Heart left ventricle (tissue), 16 donors: ENCODE measurements around the gene CCNA2. TPM values are rescaled to one million over a fixed set of nuclear protein-coding genes. Genes with fewer than 3 reads are reported as not detected.

ENCODE experiments used
- ATAC-seq, 4 donors: fragments of 200-7000 bp; cut with Tn5 transposase; one replicate each; pipeline ENCODE4 v1.9.1; 2020 to 2022; ENCODE audit warnings: moderate library complexity in 4 of 4, mild to moderate bottlenecking in 3 of 4, moderate number of reproducible peaks in 1 of 4
- DNase-seq, 5 donors: peaks; one replicate each; pipeline ENCODE4 v3.0.0-alpha.2; 2020
- H3K27ac ChIP-seq, 12 donors: fragments of 200-600 bp; sonication (generic) in 4 of 12; one replicate each; pipeline versions ENCODE4 v1.5.0 to v1.8.0; 2016 to 2022; ENCODE audit warnings: mild to moderate bottlenecking in 2 of 12
- H3K27me3 ChIP-seq, 9 donors: fragments of 200-600 bp; sonication (generic) in 2 of 9; one replicate each; pipeline versions ENCODE4 v1.5.1 to v1.8.0; 2016 to 2022; ENCODE audit warnings: mild to moderate bottlenecking in 3 of 9
- H3K36me3 ChIP-seq, 9 donors: fragments of 200-600 bp; sonication (generic) in 2 of 9; one replicate each; pipeline versions ENCODE4 v1.5.0 to v1.8.0; 2018 to 2022; ENCODE audit warnings: mild to moderate bottlenecking in 2 of 9
- H3K4me1 ChIP-seq, 12 donors: fragments of 200-600 bp; sonication (generic) in 4 of 12; one replicate each; pipeline versions ENCODE4 v1.5.0 to v1.8.0; 2016 to 2022; ENCODE audit warnings: mild to moderate bottlenecking in 3 of 12
- H3K4me3 ChIP-seq, 12 donors: fragments of 200-600 bp; sonication (generic) in 4 of 12; one replicate each; pipeline versions ENCODE4 v1.5.0 to v1.8.0; 2017 to 2022; ENCODE audit warnings: mild to moderate bottlenecking in 9 of 12, moderate library complexity in 4 of 12
- H3K9me3 ChIP-seq, 12 donors: fragments of 200-600 bp; sonication (generic) in 4 of 12; one replicate each; pipeline versions ENCODE4 v1.5.0 to v1.8.0; 2016 to 2022; ENCODE audit warnings: mild to moderate bottlenecking in 1 of 12
- CTCF ChIP-seq, 12 donors: fragments of 200-600 bp; sonication (generic) in 4 of 12; IDR thresholded peaks; one replicate each; pipeline versions ENCODE4 v1.5.0 to v1.8.0; 2018 to 2022; ENCODE audit warnings: antibody characterized with exemption in 12 of 12, mild to moderate bottlenecking in 5 of 12
- POLR2A ChIP-seq, 2 donors: fragments of 450-650 bp; IDR thresholded peaks; one replicate each; pipeline ENCODE4 v1.6.1; 2017; ENCODE audit warnings: antibody characterized with exemption in 2 of 2, mild to moderate bottlenecking in 2 of 2, moderate library complexity in 2 of 2
- WGBS, 4 donors: extraction: QIAGEN DNeasy Blood & Tissue Kit in 2 of 4; methylation state at CpG; one replicate each; pipeline versions ENCODE4 v1.1.5 to v1.1.7; 2013 to 2018; 5-methylcytosine and 5-hydroxymethylcytosine counted together
- intact Hi-C, 10 donors: fragments of 100-400 bp; cut with DNase I; formaldehyde crosslinking; loops; one replicate each; pipeline versions ENCODE4 v1.11.1 to v1.14.2; 2022
- polyA plus RNA-seq, 2 donors: library from polyadenylated mRNA; stranded (reverse); fragments of 200-250 nt; gene quantifications; one replicate each; pipeline ENCODE4 v1.2.3, GENCODE V29; 2013
- total RNA-seq, 9 donors: library from RNA; depleted of rRNA in 2 of 9; stranded (reverse); fragments of >200 nt in 2 of 9; fragmentation: NEBNext Ultra II Directional in 3 of 9; extraction: Animal tissue kit (Norgen Biotek cat#: 25700) in 3 of 9; gene quantifications; one replicate each; pipeline versions ENCODE4 v1.1.0 to v1.2.4, GENCODE V29; 2016 to 2023
- donor health status: ischemic (EF 13 %, LVEDD 7.1; RV severe dilation, severe dysfunction).
- donor health status: healthy with polysubstance abuse.
- donor health status: DM: no; HTN: yes; CAD: no.
- donor health status: DM: no; HTN: no; CAD: no.
- donor health status: ischemic (EF 25% LVEDD 6.9; RV normal size, moderate dysfunction).
- donor health status: ischemic (EF 25% LVEDD 5.7; RV mildly dilated, moderate dysfunction).
- donor health status: healthy.
- donor health status: DM: yes; HTN: yes; CAD: no.
- donor health status: ischemic (EF 35%, LVEDD 5.7; RV mildly dilated, moderate dysfunction).
- donor health status: nonischemic (EF 11% LVEDD 7.7; RV severe dilation, severe dysfunction).
- donor health status: DM: yes; HTN: yes; CAD: no.
- donor health status: PGD.
- donor health status: ischemic (EF 29% LVEDD 5.4; RV normal size, mild dysfunction).
- donor health status: nonischemic (EF 23%, LVEDD 6.1; RV moderate dilation, normal function).

The CCNA2 gene
- total and polyA plus RNA-seq, 11 donors, result 0.09 to 9.4 (median 0.40) TPM; not detected in 1

DNA sequence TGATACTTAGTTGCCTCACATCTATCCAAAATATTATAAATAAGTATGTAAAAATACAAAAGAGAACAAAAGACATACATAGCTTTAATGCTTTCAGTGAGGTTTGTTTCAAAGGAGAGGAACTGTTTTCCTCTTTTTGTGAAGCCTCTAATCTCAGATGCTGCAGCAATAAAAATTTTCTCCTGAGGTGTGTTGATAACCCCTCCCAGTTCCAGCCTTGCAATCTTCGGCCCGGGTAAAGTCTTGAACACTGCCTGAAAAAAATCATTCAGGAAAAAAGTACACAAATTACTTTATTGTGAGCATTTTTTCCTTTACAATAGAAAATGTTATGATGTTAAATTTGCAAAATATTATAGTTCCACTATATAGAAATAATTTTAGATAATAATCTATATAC lies 37.7 kb upstream of the CCNA2 start:
- TF ChIP-seq POLR2A (IDR thresholded peaks at IDR 0.05), result no peak
- no peak for TF ChIP-seq CTCF (IDR thresholded peaks at IDR 0.05)
- Histone ChIP-seq H3K27me3 (no peaks in the 10 kb centered on the region), H3K36me3 (peaks cover 0 to 75% (median 52%) of the 10 kb centered on the region in 9 donors), H3K4me1 (no peaks in the 10 kb centered on the region), H3K9me3 (no peaks in the 10 kb centered on the region), H3K4me3 (no peak overlapping the region), H3K27ac (no peak overlapping the region)
- WGBS, 4 donors, result 84 to 97% (median 94%) methylated on average over 2 of the region's 2 CpGs
- intact Hi-C loops, result no loop called here
- ATAC-seq (no peak), DNase-seq (no peak)

DNA sequence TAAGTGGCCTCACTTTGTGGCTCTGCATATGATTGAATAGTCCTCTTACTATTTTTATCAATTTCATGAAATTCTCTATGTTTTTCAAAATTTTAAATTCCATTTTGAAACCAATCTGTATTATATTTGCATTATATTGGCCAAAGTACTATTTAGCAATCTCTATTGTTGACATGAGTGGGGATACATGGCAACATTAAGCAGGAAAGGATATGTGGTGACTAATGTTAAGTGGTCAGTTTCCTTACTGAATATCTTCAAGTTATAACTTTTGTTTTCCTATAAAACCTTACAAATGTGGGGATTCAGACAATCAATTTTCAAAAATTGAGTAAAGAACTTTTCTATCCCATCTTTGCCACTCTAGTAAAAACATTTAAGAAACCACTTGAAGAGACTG lies 36.4 kb upstream of the CCNA2 start:
- TF ChIP-seq CTCF (IDR thresholded peaks at IDR 0.05), result no peak
- TF ChIP-seq POLR2A (IDR thresholded peaks at IDR 0.05), result no peak
- H3K9me3 ChIP-seq, result no peaks in the 10 kb centered on the region
- H3K36me3 ChIP-seq, result peaks cover 0 to 74% (median 50%) of the 10 kb centered on the region in 9 donors
- no peaks in the 10 kb centered on the region for H3K27me3 ChIP-seq
- no peak overlapping the region for H3K27ac ChIP-seq
- DNase-seq (no peak), ATAC-seq (no peak)
- no peaks in the 10 kb centered on the region for H3K4me1 ChIP-seq
- H3K4me3 ChIP-seq, result no peak overlapping the region
- intact Hi-C loops, result no loop called here

GRCh38 chr4:121851354-121851753 lies 27.7 kb upstream of the CCNA2 start:
- Histone ChIP-seq H3K27ac (no peak overlapping the region), H3K36me3 (peaks cover 0 to 77% (median 31%) of the 10 kb centered on the region in 9 donors), H3K4me1 (no peaks in the 10 kb centered on the region), H3K4me3 (no peak overlapping the region), H3K27me3 (no peaks in the 10 kb centered on the region), H3K9me3 (no peaks in the 10 kb centered on the region)
- 92 to 98% (median 93%) methylated on average over 1 of the region's 1 CpG for whole genome bisulfite sequencing, 4 donors
- intact Hi-C loops, result no loop called here
- no peak for DNase-seq
- TF ChIP-seq POLR2A (IDR thresholded peaks at IDR 0.05) (no peak), CTCF (IDR thresholded peaks at IDR 0.05) (no peak)
- no peak for ATAC-seq

- H3K27me3 ChIP-seq, result no peaks in the 10 kb centered on the region
- TF ChIP-seq POLR2A (IDR thresholded peaks at IDR 0.05) (no peak), CTCF (IDR thresholded peaks at IDR 0.05) (no peak)
- no peak overlapping the region for H3K27ac ChIP-seq
- ATAC-seq, result no peak
- DNase-seq, result no peak
- WGBS, 4 donors, result 87 to 93% (median 91%) methylated on average over 6 of the region's 6 CpGs
- H3K9me3 ChIP-seq, result no peaks in the 10 kb centered on the region
- intact Hi-C loops, result no loop called here
- no peak overlapping the region for H3K4me3 ChIP-seq
- no peaks in the 10 kb centered on the region for H3K4me1 ChIP-seq
- H3K36me3 ChIP-seq, result peaks cover 0 to 89% (median 60%) of the 10 kb centered on the region in 9 donors
These were observed 23.0 kb upstream of the CCNA2 start for GRCh38 chr4:121846662-121847061.
